GM13976 (cell line): ENCODE data around the gene LRRC74A.

ENCODE experiments used
- DNase-seq: peaks from one replicate; pipeline ENCODE4 v3.0.0; 2012; ENCODE audit warnings: low spot score
- in situ Hi-C: fragments of 300-500 bp; cut with MboI; formaldehyde crosslinking; loops from one replicate; pipeline ENCODE4 v1.12.0; 2022; ENCODE audit warnings: low sequenced_read_pairs, mixed read lengths, inconsistent platforms; ENCODE audit not compliant: unreplicated experiment
- TF ChIP-seq, protein P1 (sequence below): IDR thresholded peaks from 2 replicates; pipeline ENCODE4 v1.5.1; 2012; ENCODE audit warnings: borderline replicate concordance, mild to moderate bottlenecking; ENCODE audit not compliant: insufficient read depth; ENCODE audit errors: extremely low read depth, missing control alignments, control extremely low read depth

The LRRC74A gene

DNA sequence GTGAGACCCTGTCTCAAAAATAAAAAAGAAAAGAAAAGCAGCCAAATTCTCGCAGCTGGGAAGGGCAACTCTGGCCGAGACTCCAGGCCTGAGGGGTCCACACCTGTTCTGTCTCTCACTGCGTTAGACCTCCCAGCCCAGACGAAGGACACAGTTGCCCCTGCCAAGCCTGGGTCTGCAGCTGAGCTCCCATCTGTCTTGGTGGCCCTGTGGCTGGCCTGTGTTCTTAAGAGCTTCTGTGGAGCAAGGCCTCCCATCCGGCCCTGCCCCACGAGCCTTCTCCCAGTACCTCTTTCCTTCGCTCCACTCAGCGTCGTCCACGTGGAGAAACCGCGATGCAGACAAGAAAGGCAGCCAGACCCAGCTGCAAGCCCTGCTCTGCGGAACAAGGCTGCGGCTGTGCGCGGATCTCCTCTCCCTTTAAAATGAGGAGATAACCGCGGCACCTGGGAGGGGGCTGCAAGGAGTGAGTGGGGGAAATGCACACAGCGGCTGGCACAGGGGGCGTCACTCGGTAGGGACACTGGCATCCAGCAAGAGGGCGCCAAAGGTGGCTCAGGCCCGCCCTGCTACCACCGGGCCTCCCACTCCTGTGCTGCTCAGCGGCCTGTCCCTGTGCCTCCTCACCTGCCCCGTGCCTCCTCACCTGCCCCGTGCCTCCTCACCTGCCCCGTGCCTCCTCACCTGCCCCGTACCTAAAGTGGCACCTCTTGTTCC lies 42.4 kb downstream of the LRRC74A start:
- in situ Hi-C loops, result no loop called here
- DNase-seq, result no peak
- TF ChIP-seq, protein P1, sequence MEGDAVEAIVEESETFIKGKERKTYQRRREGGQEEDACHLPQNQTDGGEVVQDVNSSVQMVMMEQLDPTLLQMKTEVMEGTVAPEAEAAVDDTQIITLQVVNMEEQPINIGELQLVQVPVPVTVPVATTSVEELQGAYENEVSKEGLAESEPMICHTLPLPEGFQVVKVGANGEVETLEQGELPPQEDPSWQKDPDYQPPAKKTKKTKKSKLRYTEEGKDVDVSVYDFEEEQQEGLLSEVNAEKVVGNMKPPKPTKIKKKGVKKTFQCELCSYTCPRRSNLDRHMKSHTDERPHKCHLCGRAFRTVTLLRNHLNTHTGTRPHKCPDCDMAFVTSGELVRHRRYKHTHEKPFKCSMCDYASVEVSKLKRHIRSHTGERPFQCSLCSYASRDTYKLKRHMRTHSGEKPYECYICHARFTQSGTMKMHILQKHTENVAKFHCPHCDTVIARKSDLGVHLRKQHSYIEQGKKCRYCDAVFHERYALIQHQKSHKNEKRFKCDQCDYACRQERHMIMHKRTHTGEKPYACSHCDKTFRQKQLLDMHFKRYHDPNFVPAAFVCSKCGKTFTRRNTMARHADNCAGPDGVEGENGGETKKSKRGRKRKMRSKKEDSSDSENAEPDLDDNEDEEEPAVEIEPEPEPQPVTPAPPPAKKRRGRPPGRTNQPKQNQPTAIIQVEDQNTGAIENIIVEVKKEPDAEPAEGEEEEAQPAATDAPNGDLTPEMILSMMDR, result no peak

DNA sequence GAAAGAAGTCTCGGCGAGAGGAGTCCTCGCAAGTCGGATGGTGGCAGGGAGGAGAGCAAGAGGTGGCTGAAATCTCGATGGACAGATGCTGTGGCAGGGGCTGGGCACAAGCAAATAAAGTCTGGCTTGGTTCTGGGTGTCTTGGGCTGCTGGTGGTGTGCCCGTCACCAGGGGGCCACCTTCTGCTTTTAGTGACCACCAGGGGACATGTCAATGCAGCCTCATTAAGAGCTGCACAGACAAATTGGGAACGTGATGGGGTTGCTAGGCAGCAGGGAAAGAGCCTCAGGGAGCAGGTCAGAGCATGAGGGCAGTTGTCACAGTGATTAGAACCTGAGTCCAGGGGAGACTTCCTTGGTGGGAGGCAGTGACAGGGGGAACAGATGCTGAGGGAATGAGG lies 44.0 kb downstream of the LRRC74A start:
- TF ChIP-seq, protein P1, result peak; percentile 11
- in situ Hi-C loops, result no loop called here
- DNase-seq, result no peak

DNA sequence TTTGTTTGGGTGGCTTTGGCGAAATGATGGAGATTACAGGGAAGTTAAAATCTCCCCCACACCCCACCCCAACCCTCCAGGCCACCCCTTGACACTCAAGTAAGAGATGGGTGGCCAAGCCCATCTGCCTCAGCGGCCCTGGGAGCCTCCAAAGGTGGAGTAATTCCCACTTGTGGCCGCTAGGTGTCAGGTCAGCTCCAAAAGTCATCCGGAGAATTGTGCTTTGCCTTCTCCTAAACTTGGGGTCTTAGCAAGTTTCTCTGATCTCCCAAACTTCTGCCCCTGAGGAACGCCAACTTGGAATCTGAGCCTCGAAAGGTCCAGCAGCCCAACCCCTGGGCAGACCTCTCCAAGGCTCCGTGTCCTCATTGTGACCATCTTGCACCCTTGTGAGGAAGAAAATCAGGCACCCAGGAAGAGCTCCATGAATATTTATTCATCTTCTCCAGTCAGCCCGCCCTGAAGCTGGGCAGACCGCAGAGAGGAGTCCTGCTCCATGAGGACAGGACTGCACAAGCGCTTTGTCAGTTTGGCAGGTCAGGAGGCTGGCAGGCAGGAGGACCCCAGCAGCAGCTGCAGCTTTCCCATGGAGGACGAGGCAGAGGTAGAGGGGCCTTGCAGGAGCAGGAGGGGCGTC lies 46.7 kb downstream of the LRRC74A start:
- DNase-seq, result peak; percentile 84
- TF ChIP-seq, protein P1, result peak; percentile 82
- in situ Hi-C loops, result no loop called here

DNA sequence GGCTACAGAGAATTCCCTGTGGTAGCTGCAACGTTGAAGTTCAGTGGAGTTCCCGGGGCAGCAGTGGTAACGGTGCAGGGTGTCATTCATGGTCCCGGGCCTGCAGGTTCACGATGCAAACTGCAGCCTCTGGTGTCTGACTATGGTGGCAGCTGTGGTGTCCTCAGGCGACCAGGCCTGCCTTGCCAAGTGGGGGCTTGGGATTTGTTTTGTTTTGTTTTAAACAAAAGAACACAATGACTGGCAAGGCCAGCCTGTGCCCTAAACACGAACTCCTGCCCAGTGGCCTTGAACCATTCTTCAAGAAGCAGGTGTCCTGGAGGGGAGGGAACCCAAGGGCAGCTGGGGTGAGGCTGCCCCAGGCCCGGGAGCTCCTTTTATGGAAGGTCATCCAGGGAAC lies 48.5 kb downstream of the LRRC74A start:
- in situ Hi-C loops, result no loop called here
- no peak for DNase-seq

DNA sequence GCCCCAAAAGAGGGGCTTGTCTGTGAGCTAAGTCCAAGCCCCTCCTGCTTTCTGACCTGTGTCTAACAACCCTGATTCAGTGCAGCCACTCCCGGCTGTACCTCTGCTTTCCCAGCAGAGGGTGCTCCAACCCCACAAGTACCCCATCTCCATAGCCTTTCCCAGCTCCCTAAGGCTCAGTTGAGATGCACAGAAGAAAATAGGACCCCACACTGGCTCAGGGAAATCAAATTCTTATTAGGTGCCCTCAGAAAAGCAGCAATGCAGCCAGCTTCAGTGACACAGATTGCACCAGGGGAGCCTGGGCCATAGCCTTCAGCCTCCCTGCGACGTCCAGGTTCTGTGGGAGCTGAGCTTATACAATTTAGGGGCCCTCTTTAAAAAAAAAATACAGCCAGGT lies 49.9 kb downstream of the LRRC74A start:
- peak; percentile 80 for DNase-seq
- in situ Hi-C loops, result no loop called here
- TF ChIP-seq, protein P1, result peak; percentile 75

More for the DNA sequence above, 48.5 kb downstream of the LRRC74A start:
- TF ChIP-seq, protein P1, result no peak

DNA sequence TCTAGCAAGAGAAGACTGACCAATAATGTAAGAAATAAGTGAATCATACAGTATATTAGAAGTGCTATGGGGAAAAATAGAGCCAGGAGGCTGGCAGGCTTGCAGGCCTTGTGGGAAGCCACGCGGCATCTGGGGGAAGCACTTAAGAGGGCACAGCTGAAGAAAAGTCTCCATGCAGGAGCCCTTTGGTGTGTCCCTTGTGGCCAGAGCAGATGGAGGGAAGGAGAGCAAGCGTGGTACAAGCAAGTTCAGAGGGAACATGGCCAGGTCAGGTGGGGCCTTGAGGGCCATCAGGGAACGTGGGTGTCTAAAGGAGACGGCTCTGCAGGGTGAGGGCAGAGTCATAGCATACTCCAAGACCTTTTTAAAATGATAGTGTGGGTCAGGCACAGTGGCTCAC lies 51.7 kb downstream of the LRRC74A start:
- DNase-seq, result no peak
- TF ChIP-seq, protein P1, result no peak
- in situ Hi-C loops, result no loop called here
